Sigmoid colon (tissue), 4 donors: Measurements from ENCODE around the gene SLC28A1.

Source experiments
- EP300 ChIP-seq, 4 donors: sonication (generic); formaldehyde crosslinking; IDR thresholded peaks; one replicate each; pipeline ENCODE4 v1.6.1; 2017; ENCODE audit warnings: antibody characterized with exemption in 4 of 4
- POLR2A ChIP-seq, 2 donors: fragments of 450-650 bp; IDR thresholded peaks; one replicate each; pipeline ENCODE4 v1.6.1; 2016; ENCODE audit warnings: antibody characterized with exemption in 2 of 2, mild to moderate bottlenecking in 2 of 2, moderate library complexity in 2 of 2
- POLR2AphosphoS5 ChIP-seq, 4 donors: sonication (generic); formaldehyde crosslinking; IDR thresholded peaks; one replicate each; pipeline ENCODE4 v1.6.1; 2017; ENCODE audit warnings: antibody characterized with exemption in 4 of 4
- TF ChIP-seq, protein P1 (sequence below), 4 experiments: fragments of 450-650 bp in 3 of 4; fragments of 200-600 bp in 1 of 4; IDR thresholded peaks; one replicate each; pipeline ENCODE4 v1.5.1; 2016 to 2019; ENCODE audit warnings: antibody characterized with exemption in 4 of 4, mild to moderate bottlenecking in 3 of 4, moderate library complexity in 2 of 4

DNA sequence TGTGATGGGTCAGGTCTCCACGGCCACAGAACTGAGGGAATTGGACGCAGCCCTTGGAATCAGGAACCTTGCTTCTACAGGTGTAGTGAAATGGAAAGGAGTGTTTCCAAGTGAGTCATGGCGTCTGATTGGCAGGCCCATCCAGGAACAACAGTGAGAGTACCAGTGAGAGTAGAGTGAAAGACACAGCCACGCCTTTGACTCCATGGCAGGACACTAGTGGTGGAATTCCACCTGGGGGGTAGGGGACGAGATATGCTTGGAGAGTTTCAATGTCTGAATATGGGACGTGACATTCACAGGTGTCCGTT, 3.0 kb upstream of the SLC28A1 start:
- TF ChIP-seq POLR2A (IDR thresholded peaks at IDR 0.05): no peak
- TF ChIP-seq, protein P1, sequence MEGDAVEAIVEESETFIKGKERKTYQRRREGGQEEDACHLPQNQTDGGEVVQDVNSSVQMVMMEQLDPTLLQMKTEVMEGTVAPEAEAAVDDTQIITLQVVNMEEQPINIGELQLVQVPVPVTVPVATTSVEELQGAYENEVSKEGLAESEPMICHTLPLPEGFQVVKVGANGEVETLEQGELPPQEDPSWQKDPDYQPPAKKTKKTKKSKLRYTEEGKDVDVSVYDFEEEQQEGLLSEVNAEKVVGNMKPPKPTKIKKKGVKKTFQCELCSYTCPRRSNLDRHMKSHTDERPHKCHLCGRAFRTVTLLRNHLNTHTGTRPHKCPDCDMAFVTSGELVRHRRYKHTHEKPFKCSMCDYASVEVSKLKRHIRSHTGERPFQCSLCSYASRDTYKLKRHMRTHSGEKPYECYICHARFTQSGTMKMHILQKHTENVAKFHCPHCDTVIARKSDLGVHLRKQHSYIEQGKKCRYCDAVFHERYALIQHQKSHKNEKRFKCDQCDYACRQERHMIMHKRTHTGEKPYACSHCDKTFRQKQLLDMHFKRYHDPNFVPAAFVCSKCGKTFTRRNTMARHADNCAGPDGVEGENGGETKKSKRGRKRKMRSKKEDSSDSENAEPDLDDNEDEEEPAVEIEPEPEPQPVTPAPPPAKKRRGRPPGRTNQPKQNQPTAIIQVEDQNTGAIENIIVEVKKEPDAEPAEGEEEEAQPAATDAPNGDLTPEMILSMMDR (IDR thresholded peaks at IDR 0.05): no peak
- no peak for TF ChIP-seq POLR2AphosphoS5 (IDR thresholded peaks at IDR 0.05)
- TF ChIP-seq EP300 (IDR thresholded peaks at IDR 0.05): no peak
